Measurements from ENCODE around the gene AKAP12. TPM values are rescaled to one million over a fixed set of nuclear protein-coding genes. Genes with fewer than 3 reads are reported as not detected.

Gene AKAP12
- total RNA-seq, 1 donor from 2014 or later = 0.47 TPM

DNA sequence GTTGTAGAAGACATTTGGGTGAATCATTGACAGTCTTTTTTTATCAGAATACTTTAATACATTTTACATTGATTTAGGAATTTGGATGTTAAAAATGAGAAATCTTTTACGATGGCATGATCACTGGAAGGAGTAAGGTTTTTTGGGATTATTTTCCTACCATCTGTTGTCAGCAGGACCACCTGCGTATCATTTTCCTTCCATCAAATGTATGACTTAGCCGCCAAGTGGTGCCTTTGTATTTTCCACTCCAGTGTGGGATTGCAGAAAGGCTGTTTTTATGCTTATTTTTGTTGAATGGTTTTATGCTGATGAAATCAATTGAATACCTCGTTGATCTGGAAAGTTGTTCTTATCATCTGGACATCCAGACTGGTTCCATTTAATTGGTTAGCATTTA is 35.8 kb downstream of the AKAP12 start:
- no peak for DNase-seq (ENCODE audit: low spot score)
- H3K27me3 Mint-ChIP-seq (ENCODE audit: insufficient read depth) = peaks cover 25% of the 10 kb centered on the region
- no peak overlapping the region for H3K27ac Mint-ChIP-seq
- intact Hi-C loops (cut with micrococcal nuclease) = no loop called here
- no peak overlapping the region for H3K4me3 Mint-ChIP-seq
- no peaks in the 10 kb centered on the region for H3K36me3 Mint-ChIP-seq (ENCODE audit: low read depth)
- H3K9me3 Mint-ChIP-seq = no peaks in the 10 kb centered on the region
- no peaks in the 10 kb centered on the region for H3K4me1 Mint-ChIP-seq (ENCODE audit: low read depth)

DNA sequence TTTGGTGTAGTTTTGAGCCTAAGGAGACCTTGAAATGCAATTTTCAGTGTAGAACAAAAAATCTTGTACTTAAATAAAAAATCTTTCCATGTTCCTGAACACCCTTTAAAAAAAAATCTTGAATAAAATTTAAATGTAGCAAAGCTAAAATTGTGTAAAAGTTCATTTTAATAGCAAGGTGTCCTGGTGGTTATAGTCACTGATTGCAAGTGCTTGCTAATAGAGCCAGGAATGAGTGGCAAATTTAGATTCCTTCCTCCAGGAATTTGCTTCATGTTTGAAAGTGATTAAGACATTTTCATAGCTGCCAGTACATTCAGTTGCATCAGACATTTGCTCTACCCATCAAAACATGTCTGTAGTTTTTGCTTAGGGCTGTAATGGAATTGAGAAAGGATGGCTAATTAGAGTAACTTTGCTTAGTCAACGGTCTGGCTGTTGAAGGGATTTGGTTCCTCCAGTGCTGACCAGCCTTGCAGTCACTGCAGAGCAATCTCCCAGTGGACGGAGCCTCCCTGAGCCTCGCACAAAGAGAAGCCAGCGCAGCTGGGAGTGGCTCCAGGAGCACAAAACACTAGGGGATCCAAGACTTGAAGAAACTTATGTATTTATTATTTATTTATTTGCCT is 36.5 kb downstream of the AKAP12 start:
- no peak overlapping the region for H3K4me3 Mint-ChIP-seq
- no peaks in the 10 kb centered on the region for H3K9me3 Mint-ChIP-seq
- no peaks in the 10 kb centered on the region for H3K4me1 Mint-ChIP-seq (ENCODE audit: low read depth)
- H3K27ac Mint-ChIP-seq = no peak overlapping the region
- DNase-seq (ENCODE audit: low spot score) = no peak
- peaks cover 25% of the 10 kb centered on the region for H3K27me3 Mint-ChIP-seq (ENCODE audit: insufficient read depth)
- no peaks in the 10 kb centered on the region for H3K36me3 Mint-ChIP-seq (ENCODE audit: low read depth)
- intact Hi-C loops (cut with micrococcal nuclease) = no loop called here

DNA sequence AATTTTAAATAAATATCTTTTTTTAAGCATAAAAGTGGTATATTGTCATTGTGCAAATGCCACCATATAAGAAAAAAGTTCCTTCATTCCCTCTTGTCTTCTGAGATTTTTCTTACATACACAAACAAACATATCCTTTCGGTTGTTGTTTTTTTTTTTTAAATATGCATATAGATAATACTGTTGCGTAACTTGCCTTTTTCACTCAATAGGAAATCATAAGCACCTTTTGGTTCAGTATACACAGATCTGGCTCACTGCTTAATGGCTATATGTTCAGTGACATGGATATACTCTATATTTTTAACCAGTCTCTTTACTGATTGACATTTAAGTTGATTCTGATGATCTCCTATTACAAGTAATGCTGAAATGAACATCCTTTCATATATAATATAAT is 40.1 kb downstream of the AKAP12 start:
- Mint-ChIP-seq H3K36me3 (ENCODE audit: low read depth) (no peaks in the 10 kb centered on the region), H3K4me3 (no peak overlapping the region), H3K9me3 (no peaks in the 10 kb centered on the region), H3K4me1 (ENCODE audit: low read depth) (peaks cover 5% of the 10 kb centered on the region), H3K27me3 (ENCODE audit: insufficient read depth) (peaks cover 37% of the 10 kb centered on the region), H3K27ac (no peak overlapping the region)
- intact Hi-C loops (cut with micrococcal nuclease) = no loop called here
- DNase-seq (ENCODE audit: low spot score) = no peak

DNA sequence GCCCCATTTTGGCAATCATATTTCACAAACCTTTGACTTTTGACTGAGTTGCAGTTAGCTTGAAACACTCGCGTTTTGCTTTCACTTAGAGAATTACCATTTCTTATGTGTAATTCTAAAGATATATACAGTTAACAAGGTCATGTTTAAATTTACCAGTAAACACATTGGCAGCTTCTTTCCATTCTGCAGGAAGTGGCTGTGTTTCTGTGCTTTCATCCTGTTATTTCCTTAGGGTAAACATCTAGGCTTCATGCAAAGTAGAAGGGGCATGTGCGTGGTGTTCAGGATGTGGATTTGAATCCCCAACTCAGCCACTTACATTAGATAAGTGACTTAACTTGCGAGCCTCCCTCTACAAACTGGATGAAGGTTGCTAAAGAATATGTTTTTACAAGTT is 41.1 kb downstream of the AKAP12 start:
- intact Hi-C loops (cut with micrococcal nuclease) = no loop called here
- Mint-ChIP-seq H3K4me3 (no peak overlapping the region), H3K27me3 (ENCODE audit: insufficient read depth) (peaks cover 34% of the 10 kb centered on the region), H3K36me3 (ENCODE audit: low read depth) (no peaks in the 10 kb centered on the region), H3K27ac (no peak overlapping the region), H3K9me3 (no peaks in the 10 kb centered on the region), H3K4me1 (ENCODE audit: low read depth) (peaks cover 6% of the 10 kb centered on the region)
- DNase-seq (ENCODE audit: low spot score) = no peak

DNA sequence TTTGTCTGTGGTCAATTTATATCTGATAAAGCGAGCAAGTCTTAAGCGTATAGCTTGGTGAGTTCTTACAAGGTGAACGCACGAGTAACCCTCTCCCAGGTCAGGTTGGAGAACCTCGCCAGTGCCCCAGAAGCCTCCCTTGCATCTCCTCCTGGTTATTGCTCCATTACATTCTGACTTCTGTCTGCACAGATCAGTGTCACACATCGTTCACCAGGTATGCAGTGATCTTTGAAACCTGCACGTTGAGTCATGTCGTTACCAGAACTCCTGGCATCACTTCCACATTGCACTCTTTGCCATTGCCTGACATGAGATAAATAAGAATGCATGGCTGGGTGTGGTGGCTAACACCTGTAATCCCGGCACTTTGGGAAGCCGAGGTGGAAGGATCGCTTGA is 44.2 kb downstream of the AKAP12 start:
- H3K9me3 Mint-ChIP-seq = no peaks in the 10 kb centered on the region
- H3K4me1 Mint-ChIP-seq (ENCODE audit: low read depth) = peaks cover 10% of the 10 kb centered on the region
- peaks cover 42% of the 10 kb centered on the region for H3K27me3 Mint-ChIP-seq (ENCODE audit: insufficient read depth)
- no peak overlapping the region for H3K27ac Mint-ChIP-seq
- no peaks in the 10 kb centered on the region for H3K36me3 Mint-ChIP-seq (ENCODE audit: low read depth)
- intact Hi-C loops (cut with micrococcal nuclease) = no loop called here
- no peak for DNase-seq (ENCODE audit: low spot score)
- no peak overlapping the region for H3K4me3 Mint-ChIP-seq

DNA sequence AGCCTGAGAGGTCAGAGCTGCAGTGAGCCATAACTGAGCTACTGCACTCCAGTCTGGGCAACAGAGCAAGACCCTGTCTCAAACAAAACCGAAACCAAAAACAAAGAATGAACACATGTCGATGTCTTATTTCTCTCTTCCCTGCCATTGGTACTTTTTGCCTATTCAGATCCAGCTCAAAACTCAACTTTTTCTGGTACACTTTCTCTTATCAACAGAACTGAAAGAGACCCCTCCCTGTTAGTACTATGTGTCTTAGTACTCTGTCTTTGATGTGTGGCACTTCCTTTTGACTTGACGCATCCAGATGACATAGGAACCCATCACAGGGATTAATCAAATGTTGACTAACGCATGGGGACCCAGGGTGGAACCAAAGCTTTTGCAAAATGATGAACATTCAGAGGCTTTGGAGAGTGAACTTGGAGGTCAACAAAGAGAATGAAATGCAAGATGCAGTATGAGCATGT is 44.8 kb downstream of the AKAP12 start:
- no peaks in the 10 kb centered on the region for H3K9me3 Mint-ChIP-seq
- peaks cover 41% of the 10 kb centered on the region for H3K27me3 Mint-ChIP-seq (ENCODE audit: insufficient read depth)
- intact Hi-C loops (cut with micrococcal nuclease) = no loop called here
- no peaks in the 10 kb centered on the region for H3K36me3 Mint-ChIP-seq (ENCODE audit: low read depth)
- no peak for DNase-seq (ENCODE audit: low spot score)
- H3K4me1 Mint-ChIP-seq (ENCODE audit: low read depth) = peaks cover 15% of the 10 kb centered on the region
- H3K4me3 Mint-ChIP-seq = no peak overlapping the region
- H3K27ac Mint-ChIP-seq = no peak overlapping the region

DNA sequence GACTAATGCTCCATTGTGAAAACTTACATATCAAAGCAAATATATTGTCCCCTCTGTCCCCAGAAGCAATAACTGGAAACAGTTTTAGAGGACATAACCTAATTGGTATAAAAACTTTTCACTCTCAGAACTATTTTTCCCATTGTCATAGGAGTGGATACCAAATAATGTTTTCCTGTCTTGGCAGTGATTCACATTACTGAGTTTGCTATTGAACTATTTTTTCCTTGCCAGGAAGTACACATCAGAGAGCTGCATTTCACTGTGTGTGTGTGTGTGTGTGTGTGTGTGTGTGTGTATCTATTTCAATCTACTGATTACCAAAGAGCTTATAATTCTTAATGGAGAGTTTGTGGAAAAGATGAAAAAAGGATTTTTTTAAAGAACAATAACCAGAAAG is 45.4 kb downstream of the AKAP12 start:
- Mint-ChIP-seq H3K9me3 (no peaks in the 10 kb centered on the region), H3K27me3 (ENCODE audit: insufficient read depth) (peaks cover 42% of the 10 kb centered on the region), H3K36me3 (ENCODE audit: low read depth) (no peaks in the 10 kb centered on the region), H3K4me3 (no peak overlapping the region), H3K4me1 (ENCODE audit: low read depth) (peaks cover 21% of the 10 kb centered on the region), H3K27ac (no peak overlapping the region)
- no peak for DNase-seq (ENCODE audit: low spot score)
- intact Hi-C loops (cut with micrococcal nuclease) = no loop called here

DNA sequence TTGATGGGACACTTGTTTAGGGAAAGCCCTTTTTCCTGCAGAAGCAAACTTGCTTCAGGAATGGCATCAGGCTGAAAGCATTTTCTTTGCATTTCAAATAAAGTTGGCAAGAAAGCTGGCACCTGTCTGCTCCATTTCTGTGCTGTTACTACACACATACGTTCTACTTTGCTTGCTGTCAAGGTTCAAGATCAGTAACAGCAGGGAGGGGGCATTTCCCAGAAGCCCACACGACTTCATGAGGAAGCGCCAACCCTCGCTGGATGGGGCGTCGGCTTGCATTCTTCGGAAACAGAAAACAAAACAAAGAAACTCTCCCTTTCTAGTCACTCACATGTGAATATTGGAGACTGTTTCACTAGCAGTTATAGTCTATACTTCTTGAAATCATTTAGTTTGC is 46.4 kb downstream of the AKAP12 start:
- Mint-ChIP-seq H3K4me3 (no peak overlapping the region), H3K36me3 (ENCODE audit: low read depth) (no peaks in the 10 kb centered on the region), H3K27ac (no peak overlapping the region), H3K9me3 (no peaks in the 10 kb centered on the region), H3K4me1 (ENCODE audit: low read depth) (peaks cover 25% of the 10 kb centered on the region), H3K27me3 (ENCODE audit: insufficient read depth) (peaks cover 50% of the 10 kb centered on the region)
- DNase-seq (ENCODE audit: low spot score) = no peak
- intact Hi-C loops (cut with micrococcal nuclease) = no loop called here

DNA sequence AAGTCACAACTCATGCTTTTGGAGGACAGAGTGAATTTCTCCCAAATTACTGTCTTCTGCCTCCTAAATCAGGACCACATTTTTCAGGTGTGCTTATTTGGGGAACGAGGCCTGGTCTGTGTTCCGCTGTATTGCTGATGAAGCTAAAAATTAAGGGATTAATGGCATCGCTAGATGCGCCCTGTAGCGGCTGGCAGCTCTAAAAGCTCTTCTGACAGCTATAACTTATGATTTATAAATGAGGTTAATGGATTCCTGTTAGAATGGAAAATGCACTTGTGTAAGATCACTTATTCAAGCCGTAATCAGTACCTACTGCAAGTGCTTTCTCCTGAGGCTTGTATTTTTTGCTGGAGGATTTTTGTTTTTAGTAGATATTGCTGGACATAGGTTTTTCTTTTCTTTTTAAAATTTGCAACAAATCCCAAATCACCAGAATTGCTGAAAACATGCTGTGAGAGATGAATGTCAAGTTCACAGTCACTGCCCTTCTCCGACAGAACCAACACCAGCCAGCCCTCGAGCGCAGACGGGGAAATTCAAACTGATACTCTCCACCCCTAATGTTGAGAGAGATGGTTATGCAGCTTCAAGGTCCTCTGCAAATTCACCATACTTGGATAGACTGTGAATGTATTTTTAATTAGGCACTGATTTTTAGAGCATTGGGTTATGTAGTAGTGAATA is 49.1 kb downstream of the AKAP12 start:
- H3K27me3 Mint-ChIP-seq (ENCODE audit: insufficient read depth) = peaks cover 57% of the 10 kb centered on the region
- no peaks in the 10 kb centered on the region for H3K36me3 Mint-ChIP-seq (ENCODE audit: low read depth)
- no peak for DNase-seq (ENCODE audit: low spot score)
- H3K27ac Mint-ChIP-seq = no peak overlapping the region
- peaks cover 25% of the 10 kb centered on the region for H3K4me1 Mint-ChIP-seq (ENCODE audit: low read depth)
- intact Hi-C loops (cut with micrococcal nuclease) = no loop called here
- H3K9me3 Mint-ChIP-seq = no peaks in the 10 kb centered on the region
- no peak overlapping the region for H3K4me3 Mint-ChIP-seq

DNA sequence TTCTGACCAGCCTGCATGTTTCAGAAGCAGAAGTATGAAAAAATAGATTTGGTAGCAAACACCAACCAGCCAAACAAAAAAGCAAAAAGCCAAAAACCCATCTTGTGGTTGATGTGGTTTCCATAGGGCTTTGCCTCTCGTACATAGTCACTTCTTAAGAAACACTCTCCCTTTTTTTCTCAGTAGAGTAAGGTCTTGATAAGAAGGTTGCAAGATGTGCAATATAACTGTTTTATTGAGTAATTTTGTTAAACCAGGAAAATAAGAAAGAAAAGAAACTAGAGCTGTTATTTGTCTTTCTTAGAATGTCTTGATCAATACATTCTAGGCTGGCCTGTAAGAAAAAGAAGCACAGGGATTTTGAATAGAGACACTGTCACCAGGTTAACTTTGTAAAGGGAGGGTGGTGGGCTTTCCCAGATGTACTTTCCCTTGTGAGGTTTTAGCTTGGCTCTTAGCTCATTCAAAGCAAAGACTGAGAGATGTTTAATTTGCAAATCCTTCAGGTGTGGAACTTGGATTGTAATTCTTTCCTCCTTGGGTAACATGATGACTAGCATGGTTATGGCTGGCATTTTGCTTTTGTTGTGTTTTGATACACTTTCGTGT is 49.7 kb downstream of the AKAP12 start:
- Mint-ChIP-seq H3K27me3 (ENCODE audit: insufficient read depth) (peaks cover 57% of the 10 kb centered on the region), H3K36me3 (ENCODE audit: low read depth) (no peaks in the 10 kb centered on the region), H3K4me3 (no peak overlapping the region), H3K9me3 (no peaks in the 10 kb centered on the region), H3K4me1 (ENCODE audit: low read depth) (peaks cover 24% of the 10 kb centered on the region), H3K27ac (peak overlapping the region; percentile 5)
- peak; percentile 12 for DNase-seq (ENCODE audit: low spot score)
- intact Hi-C loops (cut with micrococcal nuclease) = no loop called here

DNA sequence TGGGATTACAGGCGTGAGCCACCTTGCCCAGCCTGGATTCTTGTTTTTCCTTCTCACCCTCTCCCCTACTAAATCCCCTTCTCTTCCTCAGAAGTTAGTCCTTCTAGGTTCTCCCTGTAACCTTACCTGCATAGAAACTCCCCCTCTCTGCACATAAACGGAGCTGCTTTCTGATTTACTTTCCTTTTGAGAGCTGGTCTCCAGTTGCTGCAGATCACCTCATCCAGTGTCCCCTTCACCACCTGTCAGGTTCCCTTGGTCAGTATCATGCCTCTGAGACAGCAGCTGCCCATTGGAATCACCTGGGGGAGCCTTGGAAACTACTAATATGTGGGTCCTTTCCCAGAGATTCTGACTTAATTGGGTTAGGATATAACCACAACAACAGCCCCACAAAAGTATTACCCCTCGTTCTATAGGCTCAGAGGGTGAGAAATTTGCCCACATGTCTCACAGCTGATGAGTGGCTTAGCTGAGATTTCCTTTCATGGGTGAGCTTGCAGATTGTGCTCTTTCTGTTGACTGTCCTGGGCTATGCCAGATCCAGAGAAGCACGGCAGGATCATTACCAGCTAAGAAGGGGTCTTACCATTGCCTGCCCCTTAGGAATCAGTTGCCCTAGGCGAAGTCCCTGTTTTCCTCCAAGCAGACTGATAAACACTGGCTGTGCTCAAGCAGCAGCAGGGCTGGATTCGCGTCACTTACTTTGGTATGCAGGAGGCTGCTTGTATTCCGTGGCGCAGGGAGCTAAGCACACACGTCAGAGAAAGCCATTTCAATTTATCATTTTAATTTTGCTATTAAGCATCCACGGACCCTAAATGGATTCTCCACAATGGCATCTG is 51.3 kb downstream of the AKAP12 start:
- H3K9me3 Mint-ChIP-seq = no peaks in the 10 kb centered on the region
- H3K4me3 Mint-ChIP-seq = no peak overlapping the region
- peaks cover 61% of the 10 kb centered on the region for H3K27me3 Mint-ChIP-seq (ENCODE audit: insufficient read depth)
- H3K4me1 Mint-ChIP-seq (ENCODE audit: low read depth) = peaks cover 18% of the 10 kb centered on the region
- no peaks in the 10 kb centered on the region for H3K36me3 Mint-ChIP-seq (ENCODE audit: low read depth)
- H3K27ac Mint-ChIP-seq = no peak overlapping the region
- DNase-seq (ENCODE audit: low spot score) = no peak
- intact Hi-C loops (cut with micrococcal nuclease) = no loop called here

DNA sequence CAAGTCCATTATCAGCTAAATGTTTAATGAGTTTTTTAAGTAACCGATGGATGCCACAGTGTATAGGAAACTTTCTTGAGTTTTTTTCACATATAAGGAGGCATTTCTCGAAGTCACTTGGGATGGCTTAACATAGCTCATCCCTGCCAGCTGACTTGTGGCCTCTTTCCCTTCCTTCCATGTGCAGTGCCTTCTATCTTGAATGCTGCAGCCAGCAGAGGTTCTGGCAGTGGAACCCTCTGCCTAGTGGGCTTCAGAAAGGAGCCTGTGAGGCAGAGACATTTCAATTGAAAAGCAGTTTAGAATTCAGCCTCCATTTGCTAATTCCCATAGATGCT is 51.9 kb downstream of the AKAP12 start:
- intact Hi-C loops (cut with micrococcal nuclease) = no loop called here
- H3K27me3 Mint-ChIP-seq (ENCODE audit: insufficient read depth) = peaks cover 58% of the 10 kb centered on the region
- H3K9me3 Mint-ChIP-seq = no peaks in the 10 kb centered on the region
- no peak overlapping the region for H3K4me3 Mint-ChIP-seq
- H3K4me1 Mint-ChIP-seq (ENCODE audit: low read depth) = peaks cover 18% of the 10 kb centered on the region
- DNase-seq (ENCODE audit: low spot score) = no peak
- no peaks in the 10 kb centered on the region for H3K36me3 Mint-ChIP-seq (ENCODE audit: low read depth)
- H3K27ac Mint-ChIP-seq = no peak overlapping the region
